Measurements from ENCODE around the gene AOC1.

The AOC1 gene

GRCh38 chr7:150835702-150836280 is 16.5 kb upstream of the AOC1 start:
- no peak for DNase-seq

- DNase-seq, result no peak
These were observed 13.2 kb upstream of the AOC1 start for GRCh38 chr7:150838965-150839650.

- DNase-seq, result no peak
These were observed 10.3 kb upstream of the AOC1 start for GRCh38 chr7:150842018-150842417.

- no peak for DNase-seq
These were observed 9.6 kb upstream of the AOC1 start for GRCh38 chr7:150842716-150843115.

- DNase-seq, result no peak
These were observed 6.9 kb upstream of the AOC1 start for GRCh38 chr7:150845421-150845861.

DNA sequence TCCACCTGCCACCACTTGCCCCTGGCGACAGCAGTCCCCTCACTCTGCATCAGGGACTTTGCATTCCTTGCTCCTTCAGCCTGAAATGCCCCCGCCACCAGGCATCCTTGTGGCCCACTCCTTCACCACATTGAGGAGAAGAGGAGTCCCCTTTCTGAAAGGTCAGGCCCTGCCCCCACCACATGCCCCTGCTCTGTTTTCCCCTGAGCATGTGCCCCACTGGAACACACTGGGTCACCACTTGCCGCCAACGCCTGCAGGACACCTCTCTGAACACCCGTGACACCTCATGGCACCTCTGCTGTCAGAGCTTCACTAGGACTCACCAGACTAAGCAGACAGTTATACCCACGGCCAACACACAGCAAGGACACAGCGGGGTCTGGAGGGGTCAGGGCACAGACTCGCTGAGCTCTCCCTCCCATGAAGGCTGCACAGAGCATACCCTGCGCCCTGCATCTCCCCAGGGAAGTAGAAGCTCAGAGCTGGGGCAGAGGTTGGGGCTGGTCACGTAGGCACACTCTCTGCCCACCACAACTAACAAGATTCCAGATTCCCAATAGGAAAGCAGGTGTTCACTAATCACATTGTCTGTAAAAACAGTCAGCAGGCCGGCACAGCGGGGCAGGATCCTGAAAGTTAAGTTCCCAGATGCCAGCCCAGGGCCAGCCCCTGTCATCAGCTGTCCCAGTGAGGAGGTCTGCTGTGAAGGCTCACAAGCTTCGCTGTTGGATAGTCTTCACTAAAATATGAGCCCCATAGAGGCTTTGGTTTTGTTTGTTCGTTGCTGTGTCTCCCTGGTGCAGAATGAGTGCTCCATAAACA is 5.8 kb upstream of the AOC1 start:
- no peak for DNase-seq

DNA sequence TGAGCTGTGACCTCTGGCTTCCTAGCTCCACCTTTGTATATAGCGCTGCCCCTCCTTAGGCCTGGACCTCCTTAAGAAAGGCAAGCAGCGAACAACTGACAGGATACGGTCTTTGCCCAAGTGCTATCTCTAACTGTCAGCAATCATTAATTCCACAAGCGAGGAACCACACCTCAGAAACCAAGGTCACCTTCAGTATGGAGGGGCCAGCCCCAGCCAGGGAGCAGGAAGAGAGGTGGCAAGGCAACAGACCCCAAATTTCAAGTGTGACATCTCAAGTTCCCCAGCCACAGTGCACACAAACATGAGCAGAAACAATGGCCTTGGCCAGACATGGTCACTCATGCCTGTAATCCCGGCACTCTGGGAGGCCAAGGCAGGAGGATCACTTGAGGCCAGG is 4.8 kb upstream of the AOC1 start:
- DNase-seq, result no peak

DNA sequence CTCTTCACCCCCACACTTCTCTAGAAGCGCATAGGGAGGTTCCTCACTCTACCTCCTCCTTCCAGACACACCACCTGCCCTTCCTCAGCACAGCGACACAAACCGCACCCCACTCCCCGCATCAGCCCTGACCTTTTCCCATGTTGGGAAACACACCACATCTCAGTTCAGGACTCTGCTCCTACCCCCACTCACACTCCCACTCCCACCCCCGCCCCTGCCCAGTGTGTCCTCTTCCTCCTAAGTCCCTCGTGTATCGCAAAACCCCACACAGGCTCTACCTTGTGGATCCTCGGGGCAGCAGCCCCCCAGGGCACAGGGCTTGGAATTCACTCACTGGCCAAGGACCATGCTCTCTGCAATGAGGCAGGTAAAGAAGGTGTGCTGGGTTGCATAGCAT is 4.2 kb upstream of the AOC1 start:
- DNase-seq, result no peak

DNA sequence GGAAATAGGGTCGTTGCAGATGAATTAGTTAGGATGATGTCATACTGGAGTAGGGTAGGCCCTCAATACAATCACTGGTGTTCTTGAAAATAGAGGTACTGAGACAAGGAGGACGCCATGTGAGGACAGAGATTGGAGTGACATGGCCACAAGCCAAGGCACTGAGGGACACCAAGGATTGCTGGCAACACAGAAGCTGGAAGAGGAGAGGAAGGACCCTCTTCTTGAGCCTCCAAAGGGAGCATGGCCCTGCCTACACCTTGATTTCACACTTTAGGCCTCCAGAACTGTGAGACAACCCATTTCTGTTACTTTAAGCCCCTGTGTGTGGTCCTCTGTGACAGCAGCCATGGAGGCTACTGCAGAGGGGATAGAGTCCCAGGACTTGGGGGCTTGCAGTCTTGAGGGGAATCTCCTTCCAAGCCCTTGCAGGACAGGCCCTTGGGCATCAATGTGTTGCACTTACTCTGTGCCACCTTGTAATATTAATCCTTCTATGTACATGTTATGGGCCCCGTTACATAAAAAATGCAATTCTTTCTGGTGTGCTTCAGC is 3.7 kb upstream of the AOC1 start:
- DNase-seq, result no peak

DNA sequence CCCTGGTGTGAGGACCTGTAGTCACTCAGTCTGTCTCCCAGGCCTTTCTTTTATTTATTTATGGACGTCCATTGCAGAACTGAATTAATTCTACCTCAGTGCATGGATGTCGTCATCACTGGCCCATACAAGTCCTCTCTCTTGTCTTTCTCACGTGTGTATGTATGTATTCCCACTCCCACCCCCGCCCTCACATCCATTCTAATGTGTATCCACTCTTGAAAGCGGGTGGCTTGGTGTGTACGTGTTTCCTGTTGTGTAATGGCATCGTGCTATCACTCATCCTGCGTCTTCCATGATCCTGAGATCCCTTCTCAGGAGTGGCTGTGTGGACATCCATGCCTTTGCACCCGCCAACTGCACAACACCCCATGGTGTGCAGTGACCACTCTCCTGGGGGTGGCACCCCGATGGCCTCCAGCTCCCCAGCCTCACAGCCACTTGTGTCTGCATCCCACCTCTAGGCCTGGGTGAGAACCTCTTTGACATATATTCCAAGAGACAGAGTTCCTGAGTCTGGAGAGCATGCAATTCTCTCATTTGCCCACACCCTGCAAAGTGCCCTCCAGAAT is 3.0 kb upstream of the AOC1 start:
- DNase-seq, result no peak

GRCh38 chr7:150850273-150850672 is 2.0 kb upstream of the AOC1 start:
- DNase-seq, result no peak

DNA sequence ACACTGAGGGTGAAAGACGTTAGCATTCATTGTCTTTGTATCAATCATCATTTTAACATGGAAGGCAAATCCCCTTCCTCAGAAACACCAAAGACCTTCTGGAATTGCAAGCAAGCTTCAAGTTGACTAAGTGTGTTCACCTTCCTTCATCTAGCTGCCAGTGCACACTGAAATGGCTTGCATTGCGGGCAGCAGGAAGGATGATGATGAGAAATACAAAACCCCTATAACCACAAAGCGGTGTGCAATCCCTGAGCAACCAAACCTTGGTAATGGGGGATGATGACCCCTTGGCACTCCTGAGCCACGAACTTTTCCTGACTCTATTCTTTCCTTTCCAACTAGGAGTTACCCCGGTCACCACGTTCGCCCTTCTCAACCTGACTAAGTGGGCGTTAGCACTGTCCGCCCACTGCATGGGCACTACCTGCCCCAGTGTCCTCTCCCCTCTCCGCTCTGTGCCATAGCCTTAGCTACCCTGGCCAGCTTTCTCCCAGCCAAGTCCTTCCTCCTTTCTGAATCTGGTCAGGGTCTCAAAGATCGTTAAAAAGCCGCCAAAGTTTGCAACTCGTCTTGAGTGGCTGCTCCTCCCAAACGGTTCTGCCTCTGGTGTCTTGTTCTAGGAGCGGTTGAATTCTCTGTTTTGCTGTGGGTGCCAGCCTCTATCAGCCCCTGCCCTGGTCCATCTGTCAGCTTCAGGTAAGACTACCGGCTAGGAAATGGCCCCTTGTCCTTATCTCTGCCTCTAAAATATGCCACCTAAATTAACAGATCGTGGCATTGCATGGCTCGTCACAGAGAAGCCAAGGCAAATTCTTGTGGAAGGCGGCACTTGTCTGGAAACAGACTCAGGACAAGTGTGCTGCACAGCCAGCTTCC is 586 bp upstream of the AOC1 start:
- DNase-seq, result no peak

GRCh38 chr7:150854066-150855000 is 2.0 kb downstream of the AOC1 start:
- DNase-seq, result no peak

- no peak for DNase-seq
These were observed 2.7 kb downstream of the AOC1 start for GRCh38 chr7:150855046-150855445.

DNA sequence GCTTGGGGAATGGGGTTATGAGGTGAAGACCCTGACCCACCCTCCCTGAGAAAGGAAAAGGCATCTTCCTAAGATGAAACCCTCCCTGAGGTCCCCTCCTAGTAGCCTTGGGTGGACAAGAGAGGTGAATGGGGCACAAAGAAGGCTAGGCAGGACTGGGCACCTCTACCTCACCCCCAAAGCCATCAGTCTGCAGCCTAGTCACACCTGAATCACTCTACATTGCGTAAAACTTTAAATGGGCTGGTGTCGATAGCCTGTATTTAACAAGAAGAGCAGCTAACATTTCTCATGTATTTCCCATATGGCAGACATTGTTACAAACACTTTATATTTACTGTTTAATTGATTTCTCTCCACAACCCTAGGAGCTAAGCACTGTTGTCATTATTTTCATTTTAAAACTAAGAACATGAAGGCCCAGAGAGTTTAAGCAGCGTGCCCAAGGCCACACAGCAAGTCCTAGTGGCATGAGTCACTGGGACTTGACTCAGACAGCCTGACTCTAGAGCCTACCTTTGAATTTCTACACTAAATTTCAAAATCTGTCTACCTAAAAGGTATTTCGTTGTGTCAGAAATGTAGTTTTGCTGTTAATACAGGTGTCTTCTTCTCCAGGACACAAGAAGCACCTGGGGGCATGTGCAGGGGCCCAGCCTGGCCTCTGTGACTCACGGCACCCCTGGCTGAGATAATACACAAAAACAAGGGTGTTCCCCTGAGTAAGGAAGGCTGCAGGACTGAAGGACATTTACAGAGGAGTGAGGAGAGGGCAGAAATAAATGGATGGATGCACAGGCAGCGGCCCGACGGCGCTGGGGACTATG is 3.4 kb downstream of the AOC1 start:
- DNase-seq, result no peak

DNA sequence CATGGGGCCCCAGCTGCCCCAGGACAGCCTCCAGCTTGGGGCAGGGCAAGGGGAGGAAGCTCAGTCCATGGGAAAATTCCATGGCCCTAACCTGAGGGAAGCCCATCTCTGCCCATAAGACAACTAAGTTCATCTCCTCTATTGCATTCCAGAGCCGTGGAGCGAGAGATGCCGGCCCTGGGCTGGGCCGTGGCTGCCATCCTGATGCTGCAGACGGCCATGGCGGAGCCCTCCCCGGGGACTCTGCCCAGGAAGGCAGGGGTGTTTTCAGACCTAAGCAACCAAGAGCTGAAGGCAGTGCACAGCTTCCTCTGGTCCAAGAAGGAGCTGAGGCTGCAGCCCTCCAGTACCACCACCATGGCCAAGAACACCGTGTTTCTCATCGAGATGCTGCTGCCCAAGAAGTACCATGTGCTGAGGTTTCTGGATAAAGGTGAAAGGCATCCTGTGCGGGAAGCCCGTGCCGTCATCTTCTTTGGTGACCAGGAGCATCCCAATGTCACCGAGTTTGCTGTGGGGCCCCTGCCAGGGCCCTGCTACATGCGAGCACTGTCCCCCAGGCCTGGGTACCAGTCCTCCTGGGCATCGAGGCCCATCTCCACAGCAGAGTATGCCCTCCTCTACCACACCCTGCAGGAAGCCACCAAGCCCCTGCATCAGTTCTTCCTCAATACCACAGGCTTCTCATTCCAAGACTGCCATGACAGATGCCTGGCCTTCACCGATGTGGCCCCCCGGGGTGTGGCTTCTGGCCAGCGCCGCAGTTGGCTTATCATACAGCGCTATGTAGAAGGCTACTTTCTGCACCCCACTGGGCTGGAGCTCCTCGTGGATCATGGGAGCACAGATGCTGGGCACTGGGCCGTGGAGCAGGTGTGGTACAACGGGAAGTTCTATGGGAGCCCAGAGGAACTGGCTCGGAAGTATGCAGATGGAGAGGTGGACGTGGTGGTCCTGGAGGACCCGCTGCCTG is 4.3 kb downstream of the AOC1 start:
- DNase-seq, result no peak

DNA sequence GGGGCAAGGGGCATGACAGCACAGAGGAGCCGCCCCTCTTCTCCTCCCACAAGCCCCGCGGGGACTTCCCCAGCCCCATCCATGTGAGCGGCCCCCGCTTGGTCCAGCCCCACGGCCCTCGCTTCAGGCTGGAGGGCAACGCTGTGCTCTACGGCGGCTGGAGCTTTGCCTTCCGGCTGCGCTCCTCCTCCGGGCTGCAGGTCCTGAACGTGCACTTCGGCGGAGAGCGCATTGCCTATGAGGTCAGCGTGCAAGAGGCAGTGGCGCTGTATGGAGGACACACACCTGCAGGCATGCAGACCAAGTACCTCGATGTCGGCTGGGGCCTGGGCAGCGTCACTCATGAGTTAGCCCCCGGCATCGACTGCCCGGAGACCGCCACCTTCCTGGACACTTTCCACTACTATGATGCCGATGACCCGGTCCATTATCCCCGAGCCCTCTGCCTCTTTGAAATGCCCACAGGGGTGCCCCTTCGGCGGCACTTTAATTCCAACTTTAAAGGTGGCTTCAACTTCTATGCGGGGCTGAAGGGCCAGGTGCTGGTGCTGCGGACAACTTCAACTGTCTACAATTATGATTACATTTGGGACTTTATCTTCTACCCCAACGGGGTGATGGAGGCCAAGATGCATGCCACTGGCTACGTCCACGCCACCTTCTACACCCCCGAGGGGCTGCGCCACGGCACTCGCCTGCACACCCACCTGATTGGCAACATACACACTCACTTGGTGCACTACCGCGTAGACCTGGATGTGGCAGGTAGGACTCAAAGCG is 5.1 kb downstream of the AOC1 start:
- DNase-seq, result no peak

Data from T-helper 1 cell (primary cell).